Activated CD4-positive, CD25-positive, alpha-beta regulatory T cell treated with anti-CD3 and anti-CD28 coated beads, Interleukin-2, amount 50 U/mL, for 16 hours (primary cell): ENCODE data around the gene ERFL.
A peak's percentile ranks its signal among the peaks of the same experiment; 100 is the strongest.

Source experiments
- DNase-seq: peaks from one replicate; pipeline ENCODE4 v3.0.0-alpha.2; 2020; ENCODE audit warnings: low read depth, low spot score

ERFL gene

GRCh38 chr19:41897820-41898219, 30.4 kb downstream of the ERFL start:
- no peak for DNase-seq

- no peak for DNase-seq
Measured at GRCh38 chr19:41897181-41897580, 31.1 kb downstream of the ERFL start.

GRCh38 chr19:41896581-41896942, 31.7 kb downstream of the ERFL start:
- DNase-seq: no peak

- no peak for DNase-seq
Measured at GRCh38 chr19:41895745-41896580, 32.3 kb downstream of the ERFL start.

GRCh38 chr19:41894350-41894749, 33.9 kb downstream of the ERFL start:
- no peak for DNase-seq

DNA sequence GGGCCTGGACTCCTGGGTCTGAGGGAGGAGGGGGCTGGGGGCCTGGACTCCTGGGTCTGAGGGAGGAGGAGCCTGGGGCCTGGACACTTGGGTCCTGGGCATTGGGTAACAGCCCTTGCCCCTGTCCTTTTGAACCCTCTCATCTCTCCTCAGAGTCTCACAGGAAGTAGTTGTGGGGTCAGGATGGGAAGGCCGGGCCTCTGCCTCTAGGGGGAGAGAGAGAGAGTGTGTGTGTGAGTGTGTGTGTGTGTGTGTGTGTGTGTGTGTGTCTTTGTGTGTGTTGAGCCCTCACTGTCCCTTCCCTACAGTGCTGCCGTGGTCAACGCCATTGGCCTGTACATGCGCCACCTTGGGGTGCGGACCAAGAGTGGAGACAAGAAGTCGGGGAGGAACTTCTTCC, 34.4 kb downstream of the ERFL start:
- no peak for DNase-seq

DNA sequence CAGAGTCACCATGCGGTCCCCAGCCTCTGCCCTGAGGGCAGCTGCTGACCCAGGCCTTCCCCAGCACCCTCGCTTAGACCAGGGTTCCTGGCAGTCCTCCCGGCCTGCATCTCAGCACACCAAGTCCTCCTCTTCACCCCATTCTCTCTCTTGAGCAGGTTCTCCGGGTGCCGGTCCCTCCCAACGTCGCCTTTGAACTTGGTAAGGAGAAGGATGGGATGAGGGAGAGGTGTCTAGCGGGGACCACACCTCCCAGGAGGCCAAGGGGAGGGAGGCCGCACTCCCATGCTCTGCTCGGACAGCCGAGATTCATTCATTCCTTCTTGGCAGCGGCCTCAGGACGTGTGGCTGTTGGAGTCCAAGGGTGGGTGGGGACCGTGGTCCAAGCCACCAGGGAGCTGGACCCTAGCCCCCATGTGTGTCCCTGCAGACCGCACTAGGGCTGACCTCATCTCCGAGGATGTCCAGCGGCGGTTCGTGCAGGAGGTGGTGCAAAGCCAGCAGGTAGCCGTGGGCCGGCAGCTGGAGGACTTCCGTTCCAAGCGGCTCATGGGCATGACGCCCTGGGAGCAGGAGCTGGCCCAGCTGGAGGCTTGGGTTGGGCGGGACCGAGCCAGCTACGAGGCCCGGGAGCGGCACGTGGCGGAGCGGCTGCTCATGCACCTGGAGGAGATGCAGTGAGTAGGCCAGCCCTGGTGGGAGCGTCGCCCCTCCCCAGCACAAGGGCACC, 35.9 kb downstream of the ERFL start:
- DNase-seq: no peak

DNA sequence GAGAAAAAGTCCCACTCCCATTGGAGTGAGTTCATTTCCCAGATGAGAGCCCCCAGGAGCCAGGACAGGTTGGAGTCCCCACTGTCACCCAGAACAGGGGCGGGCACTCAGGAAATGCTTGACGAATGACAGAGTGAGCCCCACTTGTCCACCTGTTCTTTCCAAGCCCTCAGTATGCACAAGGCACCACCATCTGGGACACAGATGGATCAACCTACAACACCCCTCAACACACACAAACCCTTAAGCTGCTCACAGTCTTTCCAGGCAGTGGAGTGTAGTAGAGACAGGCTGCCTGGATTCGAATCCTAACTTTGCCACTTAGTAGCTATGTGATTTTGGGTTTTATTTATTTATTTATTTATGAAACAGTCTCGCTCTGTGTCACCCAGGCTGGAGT, 37.3 kb downstream of the ERFL start:
- no peak for DNase-seq

- DNase-seq: no peak
Measured at GRCh38 chr19:41889896-41890295, 38.4 kb downstream of the ERFL start.

DNA sequence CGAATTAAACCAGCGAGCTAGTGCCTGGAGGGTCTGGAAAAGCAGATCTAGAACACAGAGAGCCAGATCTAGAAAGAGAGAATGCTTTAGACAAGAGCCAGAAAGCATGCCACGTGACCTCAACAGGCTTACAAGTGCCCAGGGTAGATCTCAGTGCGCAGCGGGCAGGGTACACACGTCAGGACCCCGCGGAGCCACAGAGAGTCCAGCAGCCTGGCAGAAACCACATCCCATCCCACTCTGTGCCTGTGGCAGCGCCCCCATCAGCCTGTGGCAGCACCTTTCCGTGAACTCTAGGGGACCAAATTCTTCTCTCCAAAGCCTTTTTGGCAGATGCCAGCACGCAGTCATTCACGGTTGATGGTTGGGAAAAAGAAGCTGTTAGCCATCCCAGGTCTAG, 39.3 kb downstream of the ERFL start:
- DNase-seq: no peak

DNA sequence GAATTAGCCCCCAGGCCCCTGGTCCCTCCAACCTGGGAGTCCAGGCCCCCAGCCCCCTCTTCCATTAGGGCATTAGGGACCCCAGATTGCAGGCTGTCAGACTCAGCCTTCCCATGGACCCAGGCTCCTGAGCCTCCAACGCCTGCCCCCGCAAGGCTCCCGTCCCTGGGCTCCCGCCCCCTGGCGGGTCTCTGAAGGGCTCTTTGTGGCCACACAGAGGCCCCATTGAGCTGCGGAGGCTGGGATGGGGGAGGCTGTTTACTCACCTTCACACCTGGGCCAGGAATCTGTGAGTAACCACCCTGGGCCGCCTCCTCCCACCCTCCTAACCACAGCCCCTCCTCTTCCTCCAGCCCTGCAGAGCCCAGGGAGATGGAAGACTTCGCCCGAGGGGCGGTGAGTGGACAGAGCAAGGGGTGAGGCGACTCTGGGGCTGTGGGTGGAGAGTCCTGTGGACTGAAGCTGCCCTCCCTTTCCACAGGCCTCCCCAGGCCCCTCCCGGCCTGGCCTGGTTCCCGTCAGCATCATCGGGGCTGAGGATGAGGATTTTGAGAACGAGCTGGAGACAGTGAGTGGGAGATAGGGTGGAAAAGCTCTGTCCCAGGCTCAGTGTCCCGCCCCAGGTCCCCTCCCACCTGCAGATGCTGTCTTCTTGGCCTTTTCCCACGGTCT, 40.4 kb downstream of the ERFL start:
- DNase-seq: peak; percentile 66

GRCh38 chr19:41886761-41887710, 41.2 kb downstream of the ERFL start:
- peak; percentile 32 for DNase-seq

GRCh38 chr19:41883821-41884733, 44.2 kb downstream of the ERFL start:
- DNase-seq: peak; percentile 70

GRCh38 chr19:41883463-41883820, 44.8 kb downstream of the ERFL start:
- no peak for DNase-seq

- DNase-seq: peak; percentile 27
Measured at GRCh38 chr19:41882568-41883462, 45.4 kb downstream of the ERFL start, which contains the start of gene ARHGEF1. Gene ARHGEF1, plus strand, starts transcription at chr19:41883184. Its CDS starts 4,899 bp downstream, at chr19:41888083.

GRCh38 chr19:41880329-41880708, 47.9 kb downstream of the ERFL start:
- DNase-seq: no peak

DNA sequence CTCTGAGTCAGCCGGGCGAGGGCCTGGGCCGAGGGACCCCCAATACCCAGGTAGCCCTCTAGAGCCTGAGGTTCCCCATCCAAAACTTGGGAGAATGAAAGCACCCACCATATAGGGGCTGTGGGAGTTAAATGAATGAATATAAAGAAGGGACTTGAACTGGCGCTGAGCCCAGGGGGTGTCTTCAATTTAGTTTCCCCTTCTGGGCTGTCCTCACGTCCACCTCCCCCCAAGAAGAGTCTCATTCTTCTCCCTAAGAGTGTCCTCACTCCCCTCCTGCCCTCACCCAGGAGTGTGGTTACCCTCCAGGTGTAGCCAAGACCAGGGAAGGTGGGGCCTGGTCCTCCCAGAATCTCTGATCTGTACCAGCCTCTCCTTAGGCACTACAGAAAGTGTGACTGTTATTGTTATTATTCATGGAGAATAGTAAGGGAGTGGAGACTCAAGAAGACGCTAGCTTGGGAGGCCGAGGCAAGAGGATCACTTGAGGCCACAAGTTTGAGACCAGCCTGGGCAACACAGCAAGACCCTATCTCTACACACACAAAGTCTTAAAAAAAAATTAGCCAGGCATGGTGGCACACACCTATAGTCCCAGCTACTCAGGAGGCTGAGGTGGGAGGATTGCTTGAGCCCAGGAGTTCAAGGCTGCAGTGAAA, 48.5 kb downstream of the ERFL start:
- DNase-seq: no peak

- DNase-seq: no peak
Measured at GRCh38 chr19:41879080-41879479, 49.2 kb downstream of the ERFL start.
